GM12872 (cell line): ENCODE measurements around the gene SYTL5.

Experiments used
- CTCF ChIP-seq: IDR thresholded peaks from 3 replicates; pipeline ENCODE4 v1.5.1; 2011; ENCODE audit warnings: low read depth, mild to moderate bottlenecking, low read length, moderate library complexity; ENCODE audit not compliant: insufficient read depth

The SYTL5 gene

DNA sequence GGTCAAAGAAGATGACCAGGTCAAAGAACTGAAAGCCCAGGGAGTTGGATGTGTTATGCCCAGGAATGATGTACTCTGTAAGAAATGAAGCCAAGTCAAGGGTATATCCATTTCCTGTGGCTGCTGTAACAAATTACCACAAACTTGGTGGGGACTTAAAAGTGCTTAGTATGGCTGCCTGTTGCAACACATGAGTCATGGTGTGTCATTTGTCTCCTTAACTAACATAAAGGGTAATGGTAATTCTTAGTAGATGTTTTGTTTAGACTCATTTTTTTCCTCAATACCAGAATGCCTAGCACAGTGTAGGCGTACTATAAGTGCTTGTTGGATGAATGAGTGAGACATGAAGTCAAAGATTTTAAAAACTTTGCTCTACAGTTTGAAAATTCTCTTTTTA is 45.7 kb downstream of the SYTL5 start:
- TF ChIP-seq CTCF: no peak

DNA sequence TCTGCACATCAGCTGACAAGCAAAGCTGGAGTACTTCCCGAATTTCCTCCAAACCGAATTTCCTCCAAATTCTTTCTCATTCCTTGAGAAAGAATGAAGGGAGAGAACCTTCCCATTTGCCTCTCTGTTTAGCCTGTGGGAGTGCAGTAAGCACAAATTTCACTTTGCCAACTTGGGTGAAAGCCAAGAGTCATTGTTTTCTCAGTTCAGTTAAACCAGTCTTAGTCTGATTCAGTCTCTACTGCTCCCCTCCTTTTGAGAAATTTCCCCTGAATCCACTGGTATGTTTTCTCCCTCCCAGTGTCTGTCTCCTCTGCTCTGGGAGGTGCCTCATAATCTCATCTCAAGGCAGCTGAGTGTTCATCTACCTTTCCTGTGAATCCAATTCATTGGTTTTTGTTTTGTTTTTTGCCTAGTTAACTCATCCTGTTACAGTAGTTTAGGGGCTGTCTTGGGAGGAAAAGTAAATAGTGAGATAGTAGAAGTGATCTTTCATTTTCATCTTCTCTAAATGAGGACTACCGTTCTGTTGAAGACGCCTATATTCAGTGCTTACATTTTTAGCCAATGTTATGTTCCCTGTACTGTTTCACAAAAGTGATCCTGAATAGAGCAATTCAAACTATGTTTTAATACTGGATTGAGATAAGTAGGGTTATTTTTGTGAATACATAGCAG is 49.0 kb downstream of the SYTL5 start:
- no peak for TF ChIP-seq CTCF

- TF ChIP-seq CTCF: no peak
These were observed 54.1 kb downstream of the SYTL5 start for GRCh38 chrX:38060331-38060878.

- no peak for TF ChIP-seq CTCF
These were observed 55.0 kb downstream of the SYTL5 start for GRCh38 chrX:38061335-38061734.

GRCh38 chrX:38066934-38067333 is 60.6 kb downstream of the SYTL5 start:
- TF ChIP-seq CTCF: no peak

DNA sequence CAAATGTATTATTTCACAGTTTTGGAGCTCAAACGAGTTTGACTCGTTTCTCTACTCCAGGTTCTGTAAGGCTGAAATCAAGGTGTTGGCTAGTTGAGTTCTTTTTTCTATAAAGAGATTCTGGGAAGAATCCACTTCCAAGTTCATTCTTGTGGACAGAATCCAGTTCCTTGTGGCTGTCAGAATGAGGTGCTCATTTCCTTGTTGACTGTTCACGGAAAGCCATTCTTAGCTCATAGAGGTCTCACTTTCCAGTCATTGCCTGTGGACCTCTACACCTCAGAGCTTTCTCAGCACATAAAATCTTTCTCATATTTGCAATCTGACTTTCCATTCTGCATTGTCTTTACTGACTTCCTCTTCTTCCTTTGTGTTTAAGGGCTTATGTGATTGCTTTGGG is 62.9 kb downstream of the SYTL5 start:
- TF ChIP-seq CTCF: no peak

- no peak for TF ChIP-seq CTCF
These were observed 63.6 kb downstream of the SYTL5 start for GRCh38 chrX:38069991-38070390.

- TF ChIP-seq CTCF: no peak
These were observed 73.1 kb downstream of the SYTL5 start for GRCh38 chrX:38079463-38079862.
